Fibroblast of skin of right quadriceps (primary cell): ENCODE data around the gene ARCN1.

Source experiments
- DNase-seq: peaks from one replicate; pipeline ENCODE4 v3.0.0-alpha.2; 2013

Gene ARCN1

DNA sequence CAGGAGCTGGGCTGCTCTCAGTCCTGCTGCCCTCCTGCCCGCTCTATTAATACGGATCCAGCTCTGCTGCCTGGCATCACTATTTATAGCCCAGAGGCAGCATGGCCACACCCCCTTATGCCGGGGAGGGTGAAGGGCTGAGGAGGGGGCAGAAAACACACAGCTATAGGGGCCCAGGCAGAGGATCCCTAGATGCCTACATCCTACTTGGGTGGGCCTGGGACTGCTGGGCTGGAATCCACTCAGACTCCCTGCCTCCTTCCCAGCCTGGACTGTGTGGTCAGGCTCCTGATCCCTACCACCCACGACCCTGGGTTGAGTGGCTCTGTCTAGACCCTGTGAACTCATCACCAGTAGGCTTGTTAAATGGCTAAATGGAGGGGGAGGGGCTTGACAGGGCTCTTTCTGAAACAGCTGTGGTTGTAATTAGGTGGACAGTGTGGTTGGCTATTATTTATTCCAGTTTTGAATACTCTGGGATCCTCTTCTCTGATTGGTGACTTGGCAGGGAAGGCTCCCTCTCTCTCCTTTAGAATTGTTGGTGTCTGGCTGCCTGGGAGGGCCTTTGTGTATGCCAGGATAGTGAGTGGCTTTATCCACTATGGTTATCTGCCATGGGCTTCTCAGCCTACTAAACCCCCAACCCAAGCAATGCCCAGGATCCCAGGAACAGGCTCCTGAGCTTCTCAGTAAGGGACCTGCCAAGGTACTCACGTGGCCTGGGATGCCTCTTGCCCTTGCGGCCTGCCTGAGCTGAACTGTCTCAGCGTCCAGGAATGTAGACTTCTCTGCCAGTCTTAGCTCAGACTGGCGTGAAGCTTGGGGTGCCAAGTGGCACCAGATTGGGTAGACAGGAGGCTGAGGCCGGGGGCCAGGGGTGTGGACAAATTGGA lies 50.4 kb downstream of the ARCN1 start:
- DNase-seq: peak; percentile 58

DNA sequence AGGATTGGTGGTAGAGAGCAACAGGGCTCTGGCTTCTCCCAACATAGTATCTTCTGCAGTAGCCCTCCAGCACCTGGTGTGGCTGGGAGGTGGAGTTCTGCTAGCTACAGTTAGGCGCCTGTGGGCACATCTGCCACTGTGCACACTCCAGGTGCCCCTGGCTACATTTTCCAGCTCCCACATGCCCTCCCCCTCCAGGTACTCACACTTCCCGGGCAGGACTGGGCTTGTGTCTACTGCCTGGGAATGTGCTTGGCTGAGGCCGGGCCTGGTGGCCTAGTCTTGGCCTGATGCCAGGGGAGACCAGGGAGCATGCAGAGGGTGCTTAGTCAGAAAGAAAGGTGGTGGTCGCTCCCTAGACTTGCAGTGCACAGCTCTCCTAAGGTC lies 51.1 kb downstream of the ARCN1 start:
- DNase-seq: peak; percentile 22

DNA sequence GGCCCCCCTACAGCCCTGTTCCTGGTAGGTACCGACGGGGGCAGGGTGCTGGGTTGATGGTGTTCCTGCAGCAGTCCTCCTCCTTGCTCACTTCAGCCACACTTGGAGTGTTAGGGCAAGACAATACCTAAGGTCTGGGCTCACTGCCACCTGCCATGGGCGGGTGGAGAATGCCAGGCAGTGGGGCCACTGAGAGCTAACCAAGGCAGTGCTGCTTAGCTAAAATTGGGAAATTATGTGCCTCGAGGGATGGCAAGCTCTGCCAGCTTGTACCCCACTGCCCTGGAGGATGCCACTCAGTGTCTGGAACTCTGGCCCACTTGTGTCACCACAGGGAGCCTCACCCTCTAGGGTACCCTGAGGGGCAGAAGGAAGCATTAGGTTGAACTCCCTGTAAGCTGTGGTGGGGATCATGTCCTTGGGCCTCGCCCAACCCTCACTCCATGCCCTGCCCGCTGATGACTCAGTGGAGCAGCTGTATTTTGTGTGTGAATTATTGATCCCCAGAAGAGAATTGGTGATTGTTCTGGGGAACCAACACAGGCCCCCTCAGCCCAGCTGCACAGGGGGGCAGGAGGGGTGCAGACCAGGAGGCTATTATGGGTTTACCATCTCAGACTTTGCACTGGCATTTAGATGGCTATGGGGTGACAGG lies 53.0 kb downstream of the ARCN1 start:
- DNase-seq: no peak

DNA sequence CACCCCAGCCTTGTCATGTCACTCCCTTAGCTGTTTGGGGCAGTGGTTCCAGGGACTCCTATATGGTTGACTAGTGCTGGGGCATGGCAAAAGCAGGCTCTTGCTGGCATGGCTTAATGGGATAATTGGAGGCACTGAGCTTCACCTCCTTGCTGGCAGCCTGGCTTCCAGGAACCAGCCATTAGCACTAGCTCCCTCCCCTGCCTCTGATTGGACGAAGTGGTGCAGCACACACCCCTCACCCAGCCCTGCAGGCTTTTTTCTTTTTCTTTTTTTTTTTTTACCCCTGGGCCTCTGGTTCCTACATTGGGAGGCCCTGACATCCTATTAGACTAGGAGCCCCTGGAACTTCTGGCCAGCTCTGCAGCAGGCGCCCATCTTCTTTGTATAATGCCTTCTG lies 53.8 kb downstream of the ARCN1 start:
- no peak for DNase-seq

DNA sequence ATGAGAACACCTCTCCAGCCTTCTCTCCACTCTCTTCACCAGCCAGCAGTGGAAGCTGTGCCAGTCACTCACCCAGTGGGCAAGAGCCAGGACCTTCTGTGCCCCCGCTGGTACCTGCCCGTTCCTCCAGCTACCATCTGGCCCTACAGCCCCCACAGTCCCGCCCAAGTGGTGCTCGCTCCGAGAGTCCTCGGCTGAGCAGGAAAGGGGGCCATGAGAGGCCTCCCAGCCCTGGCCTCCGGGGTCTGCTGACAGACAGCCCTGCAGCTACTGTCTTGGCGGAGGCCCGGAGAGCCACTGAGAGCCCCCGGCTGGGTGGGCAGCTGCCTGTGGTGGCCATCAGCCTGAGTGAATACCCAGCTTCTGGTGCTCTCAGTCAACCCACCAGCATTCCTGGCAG lies 55.4 kb downstream of the ARCN1 start:
- DNase-seq: no peak

DNA sequence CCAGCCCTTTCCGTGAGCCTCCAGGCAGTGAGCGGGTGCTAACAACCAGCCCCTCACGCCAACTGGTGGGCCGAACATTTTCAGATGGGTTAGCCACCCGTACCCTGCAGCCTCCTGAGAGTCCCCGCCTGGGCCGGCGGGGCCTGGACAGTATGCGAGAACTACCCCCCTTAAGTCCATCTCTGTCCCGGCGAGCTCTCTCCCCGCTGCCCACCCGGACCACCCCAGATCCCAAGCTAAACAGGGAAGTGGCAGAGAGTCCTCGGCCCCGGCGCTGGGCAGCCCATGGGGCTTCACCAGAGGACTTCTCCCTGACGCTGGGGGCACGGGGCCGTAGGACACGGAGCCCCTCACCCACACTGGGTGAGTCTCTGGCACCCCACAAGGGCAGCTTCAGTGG lies 55.8 kb downstream of the ARCN1 start:
- no peak for DNase-seq

DNA sequence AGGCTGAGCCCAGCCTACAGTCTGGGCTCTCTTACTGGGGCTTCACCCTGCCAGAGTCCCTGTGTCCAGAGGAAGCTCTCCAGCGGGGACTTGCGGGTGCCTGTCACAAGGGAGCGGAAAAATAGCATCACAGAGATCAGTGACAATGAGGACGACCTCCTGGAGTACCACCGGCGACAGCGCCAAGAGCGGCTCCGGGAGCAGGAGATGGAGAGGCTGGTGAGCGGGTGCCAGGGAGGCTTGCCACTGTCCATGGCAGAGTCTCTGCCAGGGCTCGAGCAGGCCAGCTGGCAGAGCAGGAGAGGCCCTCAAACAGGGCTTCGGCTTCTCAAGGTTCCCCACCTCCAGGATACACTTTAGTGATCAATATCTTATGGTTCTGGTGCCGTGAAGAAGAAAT lies 56.2 kb downstream of the ARCN1 start:
- DNase-seq: no peak

DNA sequence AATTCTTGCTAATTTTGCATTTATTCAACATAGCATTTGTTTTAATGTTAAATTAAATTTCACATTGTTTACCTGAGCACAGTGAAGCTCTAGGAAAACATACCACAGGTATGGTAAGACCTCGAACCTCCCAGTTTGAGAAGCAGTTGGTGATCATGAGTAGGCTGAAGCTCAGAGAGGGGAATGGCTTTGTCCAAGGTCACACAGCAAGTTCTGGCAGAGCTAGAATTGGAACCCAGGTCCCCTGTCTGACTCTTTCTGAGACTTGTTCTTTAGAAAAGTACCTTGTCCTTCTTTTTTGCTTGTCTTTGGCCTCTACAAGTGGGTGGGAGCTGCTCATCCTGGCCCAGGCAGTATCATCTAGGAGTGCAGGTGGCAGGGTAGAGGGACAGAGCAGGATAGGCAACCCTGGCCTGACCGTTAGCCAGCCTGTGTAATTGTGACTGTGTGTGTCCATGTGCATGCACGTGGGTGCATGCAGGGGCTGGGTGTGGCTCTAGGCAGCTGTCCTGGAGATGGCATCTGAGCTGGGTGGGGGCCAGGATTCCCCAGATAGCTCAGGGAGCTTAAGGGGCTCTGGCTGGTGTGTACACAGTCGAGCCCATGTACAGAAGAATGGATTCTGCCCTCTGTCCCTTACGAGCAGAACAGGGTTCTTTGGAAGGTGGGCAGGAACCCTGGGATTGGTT lies 56.8 kb downstream of the ARCN1 start:
- DNase-seq: no peak

DNA sequence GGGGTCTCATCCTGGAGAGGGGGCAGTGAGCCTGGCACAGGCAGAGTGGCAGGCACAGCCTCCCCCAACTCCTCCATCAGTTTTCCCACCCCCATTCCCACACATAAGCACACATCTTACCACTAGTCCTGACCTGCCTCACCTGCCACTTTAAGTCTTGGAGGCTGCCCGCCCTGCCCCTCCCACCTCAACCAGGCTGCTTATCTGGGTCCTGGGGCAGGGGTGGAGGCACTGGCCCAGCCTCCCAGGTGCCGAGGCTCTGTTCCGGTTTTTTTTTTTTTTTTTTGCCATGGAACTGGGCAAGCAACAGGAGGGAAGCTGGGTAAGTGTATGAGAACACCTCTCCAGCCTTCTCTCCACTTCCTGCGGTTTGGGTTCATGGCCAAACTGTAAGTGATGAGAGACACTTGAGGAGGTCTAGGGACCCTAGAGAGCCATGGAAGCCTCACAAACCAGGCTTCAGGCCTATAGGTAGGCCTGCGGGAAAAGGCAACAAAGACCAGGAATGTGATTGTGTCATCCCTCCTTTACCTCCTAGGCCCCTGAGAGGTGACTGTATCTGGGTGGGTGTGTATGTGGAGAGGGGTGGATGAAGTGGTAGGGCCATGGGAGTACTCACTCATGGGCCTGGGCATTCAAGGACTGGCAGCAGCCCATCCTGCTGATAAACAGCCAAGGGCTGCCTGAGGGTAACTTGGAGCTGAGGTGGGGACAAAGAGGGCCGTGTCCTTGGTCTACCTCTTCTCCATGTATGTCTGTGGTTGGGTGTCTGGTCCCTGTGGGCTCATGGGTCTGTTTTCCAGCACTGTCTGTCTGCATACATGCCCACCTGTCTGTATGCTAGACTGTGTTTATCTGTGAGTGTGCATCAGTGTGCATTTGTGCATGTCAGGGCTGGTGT lies 57.8 kb downstream of the ARCN1 start:
- DNase-seq: no peak

DNA sequence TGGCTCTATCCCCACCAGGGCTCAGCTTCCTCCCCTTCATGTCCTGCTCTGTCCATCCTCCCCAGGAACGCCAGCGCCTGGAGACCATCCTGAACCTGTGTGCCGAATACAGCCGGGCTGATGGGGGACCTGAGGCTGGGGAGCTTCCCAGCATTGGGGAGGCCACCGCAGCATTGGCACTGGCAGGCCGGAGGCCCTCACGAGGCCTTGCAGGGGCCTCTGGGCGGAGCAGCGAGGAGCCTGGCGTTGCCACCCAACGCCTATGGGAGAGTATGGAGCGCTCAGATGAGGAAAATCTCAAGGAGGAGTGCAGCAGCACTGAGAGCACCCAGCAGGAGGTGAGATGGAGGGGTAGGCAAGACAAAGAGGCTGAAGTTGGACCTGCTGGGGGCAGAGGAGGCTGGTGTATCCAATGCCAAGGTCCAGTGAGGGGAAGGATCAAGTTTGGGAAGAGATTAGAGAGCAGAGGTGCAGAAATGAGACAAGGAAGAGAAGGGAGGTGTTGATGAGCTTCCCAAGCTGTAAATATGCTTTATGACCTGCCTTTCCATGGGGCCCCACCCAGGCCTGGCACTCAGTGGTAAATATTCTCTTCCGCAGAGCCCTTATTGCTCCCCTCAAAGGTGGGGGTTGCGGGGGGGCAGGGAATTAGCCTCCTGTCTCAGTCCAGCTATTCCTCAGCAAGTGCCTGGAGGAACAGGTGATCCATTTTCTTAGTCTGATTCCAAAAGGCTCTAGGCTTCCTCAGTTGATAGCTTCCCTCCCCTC lies 59.1 kb downstream of the ARCN1 start:
- DNase-seq: no peak

DNA sequence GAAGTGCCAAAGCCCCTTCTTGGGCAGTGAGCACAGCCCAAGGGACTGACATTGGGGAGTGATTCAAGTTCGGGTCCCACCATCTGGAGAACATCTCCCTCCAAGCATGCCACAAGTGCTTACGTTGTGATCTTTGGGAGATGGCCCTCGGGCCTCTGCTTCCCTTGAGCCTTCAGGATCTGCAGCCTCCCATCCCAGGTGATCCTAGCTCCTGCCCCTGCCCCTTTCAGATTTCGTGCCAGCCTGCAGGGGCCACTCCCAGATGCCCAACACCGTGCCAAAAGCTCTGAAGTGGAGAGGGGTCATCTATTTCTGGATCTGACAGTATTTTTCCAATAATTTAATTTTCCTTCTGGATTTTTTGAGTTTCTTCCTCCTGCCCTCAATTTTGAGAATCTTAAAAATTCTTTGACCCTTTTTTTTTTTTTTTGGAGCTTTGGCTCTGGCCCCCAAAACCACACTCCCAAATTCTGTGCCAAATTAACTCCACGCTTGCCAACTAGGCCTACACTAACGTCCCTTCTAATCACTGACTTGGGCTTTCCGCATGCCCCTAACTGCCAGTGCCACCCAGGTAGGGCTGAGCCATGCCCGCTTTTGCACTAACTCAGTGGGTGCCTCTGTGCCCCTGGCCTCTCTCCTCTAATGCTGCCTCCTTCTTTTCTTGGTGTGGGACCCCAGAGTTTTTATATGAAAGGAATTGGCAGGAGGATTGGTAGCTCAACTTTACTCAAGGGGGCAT lies 60.5 kb downstream of the ARCN1 start:
- DNase-seq: no peak

DNA sequence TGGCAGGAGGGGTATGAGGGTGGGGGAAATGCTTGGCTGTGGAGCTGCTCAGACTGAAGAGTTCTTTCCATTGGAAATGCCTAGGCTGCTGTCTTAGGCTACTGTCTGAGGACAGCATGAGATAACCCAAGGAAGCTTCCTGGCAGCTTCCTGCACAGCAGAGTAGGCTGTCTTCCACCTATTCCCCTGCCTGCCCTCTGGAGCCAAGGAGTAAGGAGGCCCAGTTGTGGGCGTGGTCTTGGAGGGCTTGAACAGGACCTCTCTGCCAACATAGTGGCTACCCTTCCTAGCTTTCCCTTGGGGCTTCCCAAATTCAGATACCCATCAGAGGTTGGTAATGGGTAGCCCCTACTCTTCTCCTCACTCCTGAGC lies 61.1 kb downstream of the ARCN1 start:
- no peak for DNase-seq

DNA sequence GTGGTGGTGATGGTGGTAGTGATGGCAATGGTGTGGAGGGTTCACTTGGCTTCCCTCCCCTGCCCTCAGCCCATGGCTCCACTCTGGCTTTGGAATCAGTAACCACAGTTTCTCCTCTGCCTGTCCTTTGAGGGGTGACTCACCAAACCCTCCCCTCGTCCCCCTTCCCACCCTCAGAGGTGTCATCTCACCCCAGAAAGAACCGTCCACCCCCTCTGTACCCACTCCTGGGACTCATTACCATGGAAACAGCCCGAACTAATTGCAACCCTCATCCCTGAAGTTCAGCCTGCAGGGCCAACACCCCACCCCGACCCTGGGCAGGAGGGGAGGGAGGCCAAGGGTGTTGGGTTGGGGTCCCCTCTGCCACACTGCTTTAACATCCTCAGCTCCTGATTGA lies 61.8 kb downstream of the ARCN1 start:
- peak; percentile 48 for DNase-seq

DNA sequence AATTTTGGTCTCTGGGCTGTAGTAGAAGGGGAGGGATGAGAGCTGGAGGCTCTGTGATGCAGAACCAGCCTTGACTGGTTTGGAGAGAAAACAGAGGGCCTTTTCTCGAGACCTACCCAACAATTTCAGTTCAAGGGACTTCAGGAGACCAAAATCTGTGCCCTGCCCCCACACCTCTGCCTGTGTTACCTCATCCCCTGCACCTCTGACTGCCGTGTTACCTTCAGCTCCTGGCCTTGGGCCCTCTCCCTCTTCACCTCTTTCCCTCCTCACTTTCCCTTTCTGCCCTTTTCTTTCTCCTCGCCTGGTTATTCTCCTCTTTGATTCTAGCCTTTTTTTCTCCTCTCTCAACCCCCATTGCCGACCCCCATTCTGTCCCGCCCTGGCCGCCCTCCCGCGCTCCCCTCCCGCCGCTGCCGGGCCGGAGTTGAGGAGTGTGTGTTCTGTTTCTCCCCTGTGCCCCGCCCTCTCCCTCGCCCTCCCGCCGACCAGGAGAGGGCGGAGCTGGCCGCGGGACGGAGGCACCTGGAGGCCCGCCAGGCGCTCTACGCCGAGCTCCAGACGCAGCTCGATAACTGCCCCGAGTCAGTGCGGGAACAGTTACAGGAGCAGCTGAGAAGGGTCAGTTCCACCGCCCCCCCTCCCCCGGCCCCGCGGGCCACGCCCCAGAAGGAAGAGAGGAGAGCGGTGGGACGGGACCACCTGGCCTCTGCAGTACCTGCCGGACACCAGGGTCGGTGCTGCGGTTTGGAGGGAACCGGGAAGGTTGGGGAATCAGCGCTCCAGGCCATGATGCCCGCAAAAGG lies 62.4 kb downstream of the ARCN1 start:
- peak; percentile 59 for DNase-seq

DNA sequence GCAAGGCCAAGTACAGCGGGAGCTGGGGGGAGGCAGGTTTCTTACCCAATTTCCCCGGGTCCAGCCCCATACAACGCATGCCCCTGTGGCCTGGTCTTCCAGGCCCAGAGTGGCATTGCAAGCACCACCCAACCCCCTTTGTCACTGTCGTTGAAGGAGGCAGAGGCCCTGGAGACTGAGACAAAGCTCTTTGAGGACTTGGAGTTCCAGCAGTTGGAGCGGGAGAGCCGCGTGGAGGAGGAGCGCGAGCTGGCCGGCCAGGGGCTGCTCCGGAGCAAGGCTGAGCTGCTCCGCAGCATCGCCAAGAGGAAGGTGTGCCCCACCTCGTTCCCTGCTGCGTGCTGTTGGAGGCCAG lies 63.0 kb downstream of the ARCN1 start:
- DNase-seq: no peak

DNA sequence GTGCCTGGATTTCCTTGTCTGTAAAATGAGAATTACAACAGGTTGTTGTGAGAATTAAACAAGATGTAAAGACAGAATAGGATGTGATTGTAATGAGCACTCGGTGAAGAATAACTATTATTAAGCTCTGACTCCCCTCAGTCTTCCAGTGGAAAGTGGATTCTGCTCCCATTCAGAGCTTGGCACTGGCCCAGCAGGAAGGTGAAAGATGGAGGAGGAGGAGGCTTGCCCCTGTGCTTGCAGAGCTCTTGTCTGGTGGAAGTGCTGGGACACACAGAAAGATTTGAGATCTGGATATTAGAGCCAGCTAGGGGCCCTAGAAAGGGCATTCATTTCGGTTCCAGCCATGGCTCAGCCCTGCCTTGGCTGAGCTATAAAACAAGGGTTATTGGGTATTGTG lies 63.4 kb downstream of the ARCN1 start:
- DNase-seq: no peak

DNA sequence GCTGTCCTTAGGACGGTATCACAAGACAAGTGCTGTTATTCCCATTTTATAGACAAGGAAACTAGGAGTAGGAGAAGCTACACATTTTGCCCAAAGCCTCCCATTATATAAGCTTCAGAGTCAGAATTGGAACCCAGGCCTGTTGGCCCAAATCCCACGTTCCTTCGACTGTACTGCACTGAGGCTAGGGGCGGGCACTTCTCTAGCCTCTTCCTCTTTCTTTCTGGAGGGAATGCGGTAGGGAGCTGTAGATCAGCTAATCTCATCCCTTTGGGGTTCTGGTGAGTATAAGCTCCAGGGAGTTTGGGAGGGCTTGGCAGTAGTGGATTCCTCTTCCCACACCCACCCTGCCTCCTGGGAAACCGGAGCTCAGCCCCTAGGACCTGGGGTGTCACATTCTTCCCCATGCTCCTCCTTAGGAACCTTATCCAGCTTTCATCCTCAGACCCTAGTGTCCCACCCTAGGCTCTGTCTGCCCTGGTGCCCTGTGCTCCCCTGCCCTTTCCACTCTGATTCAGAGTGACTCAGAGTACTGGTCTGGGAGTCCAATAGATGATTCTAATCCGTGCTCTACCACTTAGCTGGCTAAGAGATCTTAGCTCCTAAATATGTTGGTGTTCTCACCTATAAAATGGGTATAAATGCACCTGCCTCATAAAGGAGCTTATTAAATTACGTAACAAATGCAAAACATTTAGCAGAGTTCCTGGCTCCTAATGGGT lies 64.5 kb downstream of the ARCN1 start:
- DNase-seq: no peak

DNA sequence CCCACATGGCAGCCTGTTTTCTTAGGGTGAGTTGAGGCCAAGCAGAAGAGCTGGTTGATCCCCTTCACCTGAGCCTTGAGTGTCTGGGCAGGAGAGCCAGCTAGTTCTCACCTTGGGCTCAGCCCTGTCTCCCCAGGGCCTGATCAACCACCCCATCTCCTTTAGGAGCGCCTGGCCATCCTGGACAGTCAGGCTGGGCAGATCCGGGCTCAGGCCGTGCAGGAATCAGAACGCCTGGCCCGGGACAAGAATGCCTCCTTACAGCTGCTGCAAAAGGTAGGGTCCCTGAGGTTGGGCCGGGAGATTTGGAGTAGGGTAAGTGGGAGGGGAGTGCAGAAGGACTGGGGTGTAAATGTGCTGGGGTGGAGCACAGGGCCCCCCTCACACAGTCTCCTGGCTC lies 66.5 kb downstream of the ARCN1 start:
- no peak for DNase-seq

DNA sequence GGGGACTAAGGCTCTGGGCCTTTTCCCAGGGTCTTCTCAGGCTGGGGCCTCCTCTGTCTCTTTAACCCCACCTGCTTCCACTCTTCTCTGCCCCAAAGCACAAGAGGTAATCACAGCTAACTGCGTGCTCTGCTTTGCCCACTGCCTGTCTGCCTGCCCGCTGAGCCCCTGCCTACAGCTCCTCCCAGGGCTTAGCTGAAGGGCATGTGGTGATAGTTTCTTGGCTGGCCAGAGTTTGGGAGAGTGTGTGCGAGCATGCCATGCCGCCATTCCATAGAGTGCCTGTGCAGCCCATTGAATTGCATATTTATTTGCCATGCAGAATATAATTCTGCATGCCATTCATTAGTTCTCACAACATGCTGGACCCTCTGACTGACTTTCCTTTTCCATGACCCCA lies 67.7 kb downstream of the ARCN1 start:
- no peak for DNase-seq
